HEK293T (cell line): ENCODE data around the gene NT5C3B.
"Not testable (repeated sequence)": the region's sequence is repeated elsewhere in the genome, so short reads cannot be mapped to it uniquely, and the experiment has no call there.

Source experiments
- CTCF ChIA-PET: fragments of 350-600 bp; formaldehyde crosslinking; extraction: SDS; loops from one replicate; lab custom pipeline; 2021; ENCODE audit warnings: antibody characterized with exemption, inconsistent platforms; lab: Yijun Ruan, JAX
- POLR2A ChIA-PET: fragments of 350-600 bp; formaldehyde crosslinking; extraction: SDS; loops from one replicate; lab custom pipeline; 2020; ENCODE audit warnings: antibody characterized with exemption, inconsistent platforms; lab: Yijun Ruan, JAX
- DNase-seq: peaks from one replicate; pipeline ENCODE4 v3.0.0; 2012; ENCODE audit warnings: mixed read lengths; ENCODE audit errors: extremely low spot score
- ARNT ChIP-seq: fragments of 450-650 bp; IDR thresholded peaks from 2 replicates; pipeline ENCODE4 v1.6.1; 2017; ENCODE audit warnings: mild to moderate bottlenecking
- BHLHE40 ChIP-seq: fragments of 450-650 bp; IDR thresholded peaks from 2 replicates; pipeline ENCODE4 v1.6.1; 2016; ENCODE audit warnings: mild to moderate bottlenecking, moderate library complexity, borderline replicate concordance
- CTBP1 ChIP-seq: fragments of 450-650 bp; IDR thresholded peaks from 2 replicates; pipeline ENCODE4 v1.6.1; 2016; ENCODE audit warnings: borderline replicate concordance
- ELF4 ChIP-seq: fragments of 450-650 bp; IDR thresholded peaks from 2 replicates; pipeline ENCODE4 v1.6.1; 2017; ENCODE audit warnings: antibody characterized with exemption
- FOXA1 ChIP-seq: fragments of 450-650 bp; IDR thresholded peaks from 2 replicates; pipeline ENCODE4 v1.6.1; 2016; ENCODE audit warnings: mild to moderate bottlenecking
- FOXK2 ChIP-seq: fragments of 450-650 bp; IDR thresholded peaks from 2 replicates; pipeline ENCODE4 v1.6.1; 2016; ENCODE audit warnings: mild to moderate bottlenecking
- FOXM1 ChIP-seq: fragments of 450-650 bp; IDR thresholded peaks from 2 replicates; pipeline ENCODE4 v1.6.1; 2017; ENCODE audit warnings: mild to moderate bottlenecking, borderline replicate concordance
- HDGF ChIP-seq: fragments of 450-650 bp; IDR thresholded peaks from 2 replicates; pipeline ENCODE4 v1.6.1; 2017; ENCODE audit warnings: antibody characterized with exemption, borderline replicate concordance
- L3MBTL2 ChIP-seq: fragments of 450-650 bp; conservative IDR thresholded peaks from 2 replicates; pipeline ENCODE4 v1.6.1; 2016; ENCODE audit warnings: mild to moderate bottlenecking
- LEF1 ChIP-seq: fragments of 450-650 bp; IDR thresholded peaks from 2 replicates; pipeline ENCODE4 v1.6.1; 2017; ENCODE audit warnings: mild to moderate bottlenecking, borderline replicate concordance
- NFRKB ChIP-seq: fragments of 450-650 bp; IDR thresholded peaks from 2 replicates; pipeline ENCODE4 v1.6.1; 2016; ENCODE audit warnings: mild to moderate bottlenecking, moderate library complexity
- PKNOX1 ChIP-seq: fragments of 450-650 bp; IDR thresholded peaks from 2 replicates; pipeline ENCODE4 v1.6.1; 2016
- SP1 ChIP-seq: fragments of 450-650 bp; IDR thresholded peaks from 2 replicates; pipeline ENCODE4 v1.6.1; 2017
- SUZ12 ChIP-seq: fragments of 450-650 bp; IDR thresholded peaks from 2 replicates; pipeline ENCODE4 v1.6.1; 2016; ENCODE audit warnings: mild to moderate bottlenecking
- TARDBP ChIP-seq: fragments of 450-650 bp; IDR thresholded peaks from 2 replicates; pipeline ENCODE4 v1.6.1; 2016
- ZNF384 ChIP-seq: fragments of 450-650 bp; IDR thresholded peaks from 2 replicates; pipeline ENCODE4 v1.6.1; 2016

The NT5C3B gene

DNA sequence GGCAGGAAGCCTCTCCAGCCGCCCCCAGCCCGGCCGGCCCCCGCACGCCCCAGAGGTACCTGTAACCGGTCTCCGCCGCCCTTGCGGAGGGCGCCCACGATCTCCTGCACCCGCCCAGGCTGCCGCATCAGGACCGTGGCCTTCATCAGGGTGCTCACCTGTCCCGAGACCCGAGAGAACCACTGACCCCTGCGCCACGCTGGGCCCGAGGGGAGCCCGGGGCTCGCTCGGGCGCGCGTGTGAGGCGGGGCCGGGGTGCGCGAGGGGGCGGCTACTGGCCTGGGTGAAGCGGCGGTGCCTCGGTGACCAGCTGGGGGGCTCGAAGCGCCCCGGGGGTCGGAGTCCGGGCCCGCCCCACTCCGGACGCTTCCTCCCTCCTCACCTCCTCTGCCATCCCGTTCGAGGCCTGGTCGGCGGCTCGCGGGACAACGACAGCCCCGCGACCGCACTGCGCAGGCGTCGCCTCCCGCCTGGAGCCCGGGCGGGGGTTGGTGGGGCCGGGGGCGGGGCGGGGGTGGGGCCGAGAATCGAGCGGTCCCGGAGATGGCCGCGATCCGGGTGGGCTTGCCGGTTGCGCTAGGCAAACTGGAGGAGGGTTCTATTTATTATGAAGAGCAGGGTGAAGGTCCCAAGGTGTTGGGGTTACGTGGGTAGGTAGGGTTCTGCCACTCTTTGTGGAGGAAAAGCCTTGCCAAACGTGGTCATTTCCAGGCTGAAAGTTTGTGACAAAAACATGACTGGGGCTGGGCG, at the start of gene NT5C3B:
NT5C3B (minus strand) TSS at position 433 of the 750 bp plus-strand sequence; CDS start at position 394, 39 bp downstream.
- POLR2A ChIA-PET, result interaction anchor here (1.0 to 5.9 kb wide), 10 partner anchors 12 to 147 kb away, joined by 3 to 40 read pairs (median 9); partner anchors contain the start of genes ACLY, EIF1, FKBP10 and JUP
- DNase-seq, result peak; percentile 98
- TF ChIP-seq LEF1 (no peak), FOXM1 (no peak), L3MBTL2 (no peak), SP1 (no peak), CTBP1 (no peak), ZNF384 (no peak), SUZ12 (no peak), FOXA1 (no peak), ELF4 (no peak), PKNOX1 (no peak), ARNT (no peak), HDGF (no peak), FOXK2 (no peak), NFRKB (no peak), TARDBP (no peak), BHLHE40 (no peak)
- CTCF ChIA-PET, result interaction anchor here (0.6 to 1.4 kb wide), 2 partner anchors 12 to 16 kb away, joined by 4 to 5 read pairs; no protein-coding TSS in a partner anchor

- DNase-seq, result peak; percentile 54
- POLR2A ChIA-PET, result interaction anchor here (1.0 kb wide), 1 partner anchor 44 kb away, joined by 5 read pairs; the partner anchor contains the start of gene ODAD4
- CTCF ChIA-PET, result interaction anchor here (1.0 to 1.2 kb wide), 2 partner anchors 150 to 223 kb away, joined by 3 read pairs; no protein-coding TSS in a partner anchor
- TF ChIP-seq TARDBP (no peak), ZNF384 (no peak), FOXM1 (no peak), SP1 (no peak), NFRKB (no peak), CTBP1 (no peak), SUZ12 (no peak), L3MBTL2 (no peak), ELF4 (no peak), HDGF (no peak), FOXA1 (no peak), BHLHE40 (no peak), PKNOX1 (no peak), LEF1 (no peak), FOXK2 (no peak)
These were observed 49.7 kb upstream of the NT5C3B start for GRCh38 chr17:41885733-41886132.

DNA sequence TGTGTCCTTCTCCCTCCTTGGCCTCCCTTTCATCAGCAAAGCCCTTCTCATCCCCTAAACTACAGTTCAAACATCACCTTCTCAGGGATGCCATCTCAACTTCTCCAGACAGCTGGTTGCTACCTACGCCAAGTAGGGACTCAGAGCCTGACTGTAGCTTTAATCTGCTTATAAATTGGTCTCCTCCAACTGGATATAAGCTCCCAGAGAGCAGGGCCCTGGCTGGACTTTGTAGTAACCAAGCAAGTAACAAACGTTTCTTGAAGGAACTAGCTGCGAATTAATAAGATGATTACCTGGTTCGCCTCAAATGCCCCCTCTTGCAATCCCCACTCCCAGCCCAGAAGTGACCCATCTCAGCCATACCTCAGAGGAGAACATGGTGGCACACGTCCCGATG, 46.7 kb upstream of the NT5C3B start:
- ChIA-PET POLR2A (no interaction called here), CTCF (interaction anchor here (1.1 to 1.8 kb wide), 2 partner anchors 96 to 146 kb away, joined by 3 to 5 read pairs; partner anchors contain the start of gene JUP)
- no peak for DNase-seq
- TF ChIP-seq ARNT (no peak), SP1 (no peak), FOXK2 (no peak), PKNOX1 (no peak), HDGF (no peak), ELF4 (no peak), ZNF384 (no peak), CTBP1 (no peak), SUZ12 (no peak), BHLHE40 (no peak), NFRKB (no peak), FOXM1 (no peak), FOXA1 (no peak), LEF1 (no peak), TARDBP (no peak), L3MBTL2 (no peak)

DNA sequence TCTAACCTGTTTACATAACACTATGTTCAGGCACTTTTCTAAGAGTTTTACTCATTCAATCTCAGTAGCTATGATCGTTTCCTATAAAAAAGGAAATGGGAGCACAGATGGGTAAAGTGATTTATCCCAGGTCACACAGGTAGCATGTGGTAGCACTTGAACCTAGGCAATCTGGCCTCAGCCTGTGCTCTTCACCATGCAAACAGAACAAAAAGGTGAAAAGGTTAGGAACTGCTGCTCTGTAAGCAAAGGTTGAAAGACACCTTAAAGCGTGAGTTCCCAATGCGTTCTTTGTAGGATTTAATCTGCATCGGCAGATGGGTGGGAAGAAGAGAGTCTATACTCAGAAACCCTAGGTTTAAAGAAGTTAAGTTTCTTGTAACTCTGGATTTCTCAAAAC, 44.1 kb upstream of the NT5C3B start:
- ChIA-PET CTCF (no interaction called here), POLR2A (no interaction called here)
- DNase-seq, result no peak
- TF ChIP-seq CTBP1 (no peak), SP1 (no peak), PKNOX1 (no peak), FOXM1 (no peak), ELF4 (no peak), FOXK2 (no peak), ZNF384 (no peak)

DNA sequence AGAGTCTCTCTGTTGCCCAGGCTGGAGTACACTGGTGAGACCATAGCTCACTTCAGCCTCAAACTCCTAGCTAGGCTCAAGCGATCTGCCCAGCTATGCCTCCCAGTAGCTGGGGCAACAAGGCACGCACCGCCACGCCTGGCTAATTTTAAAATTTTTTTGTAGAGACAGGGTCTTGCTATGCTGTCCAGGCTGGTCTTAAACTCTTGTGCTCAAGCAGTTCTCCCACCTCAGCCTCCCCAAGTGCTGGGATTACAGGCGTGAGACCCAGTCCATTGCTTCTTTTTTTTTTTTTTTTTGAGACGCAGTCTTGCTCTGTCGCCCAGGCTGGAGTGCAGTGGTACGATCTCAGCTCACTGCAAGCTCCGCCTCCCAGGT, 38.2 kb upstream of the NT5C3B start:
- POLR2A ChIA-PET, result interaction anchor here (0.6 to 1.4 kb wide), 3 partner anchors 9 to 88 kb away, joined by 3 to 5 read pairs (median 4); partner anchors contain the start of gene KLHL11
- CTCF ChIA-PET, DNase-seq: not testable (repeated sequence)
